GM21447 (cell line): Measurements from ENCODE around the gene SRGAP3.

ENCODE experiments used
- ATAC-seq: cut with Tn5 transposase; IDR thresholded peaks from one replicate; pipeline ENCODE4 v1.9.1; 2021; ENCODE audit not compliant: unreplicated experiment

Gene SRGAP3

DNA sequence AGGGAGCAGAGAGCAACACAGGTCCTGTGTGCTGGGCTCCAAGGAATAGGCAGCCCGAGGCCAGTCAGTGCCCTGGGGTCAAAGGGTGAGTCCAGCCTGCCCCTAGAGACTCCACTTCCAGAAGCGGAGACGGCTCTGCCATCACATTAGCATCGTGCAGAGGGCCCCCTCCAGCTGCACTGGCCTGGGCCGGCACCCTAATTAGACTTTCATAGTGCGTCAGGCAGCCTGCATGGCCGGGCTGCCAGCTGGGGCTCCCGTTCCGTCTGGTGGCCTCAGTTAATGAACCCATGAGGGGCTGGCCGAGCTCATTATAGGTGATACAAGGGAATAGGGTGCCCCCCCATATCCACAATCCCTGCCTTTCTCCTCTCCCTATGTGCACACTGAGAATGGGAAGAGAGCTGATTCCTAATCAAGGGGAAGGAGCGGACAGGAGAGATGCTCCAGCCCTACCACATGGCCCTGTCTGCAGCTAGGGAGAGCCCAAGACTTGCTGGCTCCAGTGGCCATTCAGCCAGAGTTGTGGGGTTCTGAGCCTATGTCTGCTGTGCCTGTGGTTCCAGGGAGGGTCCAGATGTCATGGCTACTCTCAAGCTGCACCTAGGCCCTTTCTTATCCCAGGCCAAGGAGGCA is 128.0 kb downstream of the SRGAP3 start:
- no peak for ATAC-seq

- ATAC-seq: no peak
Measured at GRCh38 chr3:9119331-9119730, 130.1 kb downstream of the SRGAP3 start.

GRCh38 chr3:9118222-9118621 is 131.2 kb downstream of the SRGAP3 start:
- ATAC-seq: no peak

DNA sequence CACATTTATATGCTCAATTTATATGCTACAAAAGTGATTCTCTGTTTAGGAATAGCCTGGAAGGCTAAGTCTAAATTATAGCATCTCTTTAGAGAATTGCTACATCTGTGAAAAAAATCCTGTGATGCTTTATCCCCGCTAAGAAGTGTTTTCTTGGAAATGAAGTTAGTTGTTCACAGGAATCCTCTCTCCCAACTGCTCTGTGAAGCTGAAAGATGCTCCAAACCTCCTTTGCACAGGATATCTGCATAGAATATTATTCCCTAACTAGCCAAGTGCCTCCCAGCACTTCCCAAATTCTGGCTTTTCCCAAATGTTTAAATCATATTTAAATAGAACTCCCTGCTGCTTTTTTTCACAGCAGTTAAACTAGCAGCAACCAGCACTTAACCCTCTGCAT is 132.2 kb downstream of the SRGAP3 start:
- no peak for ATAC-seq

DNA sequence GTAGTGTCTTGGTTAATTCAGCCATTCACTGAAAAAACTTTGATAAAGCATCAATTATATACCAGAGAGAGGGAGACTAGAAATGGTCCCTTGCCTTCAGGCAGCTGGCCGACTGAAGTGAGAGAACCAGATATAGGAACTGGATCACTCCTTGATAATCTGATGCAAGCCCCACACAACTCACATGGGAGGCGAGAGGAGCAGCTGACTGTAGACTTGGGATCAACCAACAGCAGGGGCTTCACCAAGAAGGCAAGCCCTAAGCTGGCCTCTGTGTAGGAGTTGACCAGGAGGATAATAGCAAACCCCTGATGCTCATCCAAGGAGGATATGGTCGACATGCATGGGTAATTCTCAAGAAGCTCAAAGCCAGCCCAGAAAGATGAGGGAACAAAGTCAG is 133.1 kb downstream of the SRGAP3 start:
- no peak for ATAC-seq

DNA sequence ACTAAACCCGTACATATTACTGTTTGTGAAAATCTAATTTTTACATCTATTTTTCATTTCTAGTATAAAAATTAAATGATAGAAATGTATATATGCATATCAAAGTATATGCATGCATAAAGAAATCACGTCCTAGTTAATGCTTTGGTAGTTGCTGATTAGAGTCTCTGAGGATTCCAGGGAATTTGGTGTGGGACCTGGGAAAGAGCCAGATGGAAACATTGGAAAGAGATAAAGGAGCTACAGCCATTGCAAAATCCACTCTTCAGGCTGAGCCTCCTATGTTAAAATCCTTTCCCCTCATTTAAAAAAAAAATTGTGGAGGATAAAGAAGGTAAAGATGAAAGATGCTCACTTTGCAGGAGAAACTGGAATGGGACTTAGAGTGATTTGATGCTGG is 134.1 kb downstream of the SRGAP3 start:
- no peak for ATAC-seq

- ATAC-seq: no peak
Measured at GRCh38 chr3:9113040-9113439, 136.4 kb downstream of the SRGAP3 start.

GRCh38 chr3:9111866-9112265 is 137.6 kb downstream of the SRGAP3 start:
- no peak for ATAC-seq

DNA sequence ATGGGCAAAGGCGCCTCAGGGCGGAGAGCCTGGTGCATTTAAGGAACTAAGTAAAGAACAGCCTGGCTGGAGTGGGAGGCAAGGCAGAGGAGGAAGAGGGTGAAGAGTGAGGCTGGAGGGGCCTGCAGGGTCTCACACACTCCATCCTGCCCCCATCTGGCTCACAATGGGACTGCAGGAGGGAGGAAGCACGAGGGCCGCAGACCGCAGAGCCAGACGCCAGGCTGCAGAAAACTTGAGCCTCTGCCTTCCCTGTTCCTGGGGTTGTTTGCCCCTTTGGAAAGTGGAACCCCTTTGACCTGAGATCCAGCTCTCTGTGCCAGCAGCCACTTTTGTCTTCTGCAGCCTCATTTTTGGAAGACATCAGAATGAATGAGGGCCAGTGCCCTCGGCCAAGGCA is 138.0 kb downstream of the SRGAP3 start:
- no peak for ATAC-seq

- ATAC-seq: no peak
Measured at GRCh38 chr3:9110802-9111201, 138.6 kb downstream of the SRGAP3 start.

GRCh38 chr3:9110316-9110715 is 139.1 kb downstream of the SRGAP3 start:
- ATAC-seq: no peak

DNA sequence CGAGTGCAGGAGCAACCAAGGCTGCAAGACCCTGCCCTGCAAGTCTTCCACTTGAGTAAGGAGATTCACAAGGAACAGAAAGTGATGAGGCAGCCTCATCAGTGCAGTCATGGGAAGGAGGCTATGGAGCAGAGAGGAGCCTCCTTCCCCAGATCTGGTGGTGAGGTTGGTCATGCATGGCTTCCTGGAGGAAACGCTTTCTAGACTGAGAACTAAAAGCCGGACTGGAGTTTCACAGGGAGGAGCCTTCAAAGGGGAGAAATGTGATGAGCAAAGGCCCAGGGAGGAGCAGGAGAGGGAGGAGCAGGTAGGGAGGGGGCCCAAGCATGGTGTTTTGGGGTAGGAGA is 139.9 kb downstream of the SRGAP3 start:
- no peak for ATAC-seq

DNA sequence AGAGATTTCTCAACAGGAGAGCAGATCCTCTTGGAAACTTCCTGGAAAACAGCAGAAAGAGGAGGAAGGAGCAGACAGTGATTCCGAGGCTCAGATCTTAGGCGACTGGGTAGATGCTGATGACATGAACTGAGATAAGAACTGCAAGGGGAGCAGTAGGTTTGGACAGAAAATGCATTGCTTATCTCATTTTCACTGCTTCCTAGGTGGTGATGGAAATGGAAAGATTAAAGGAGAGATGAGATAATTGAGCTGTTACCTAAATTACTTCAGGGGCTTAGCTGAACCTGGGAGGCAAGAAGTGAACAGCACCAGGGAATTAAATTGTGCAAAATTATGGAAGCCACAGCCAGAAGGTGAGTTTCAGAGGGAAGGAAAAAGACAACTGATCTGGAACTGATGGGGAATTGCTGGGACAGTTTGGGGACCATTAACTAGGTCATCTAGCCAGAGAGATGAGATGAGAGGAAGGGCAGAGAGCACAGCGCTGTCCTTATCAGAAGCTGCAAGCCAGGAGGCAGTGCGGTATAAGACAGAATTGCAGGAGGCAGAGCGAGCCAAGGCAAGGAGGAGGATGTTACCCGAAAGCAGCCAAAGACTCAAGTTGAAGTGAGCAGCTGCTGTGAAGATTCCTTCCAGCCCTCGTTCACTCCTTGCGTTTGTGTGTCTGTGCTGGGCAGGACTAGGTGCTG is 140.4 kb downstream of the SRGAP3 start:
- ATAC-seq: no peak

GRCh38 chr3:9107738-9108137 is 141.7 kb downstream of the SRGAP3 start:
- ATAC-seq: no peak

- ATAC-seq: no peak
Measured at GRCh38 chr3:9105421-9105820, 144.0 kb downstream of the SRGAP3 start.

DNA sequence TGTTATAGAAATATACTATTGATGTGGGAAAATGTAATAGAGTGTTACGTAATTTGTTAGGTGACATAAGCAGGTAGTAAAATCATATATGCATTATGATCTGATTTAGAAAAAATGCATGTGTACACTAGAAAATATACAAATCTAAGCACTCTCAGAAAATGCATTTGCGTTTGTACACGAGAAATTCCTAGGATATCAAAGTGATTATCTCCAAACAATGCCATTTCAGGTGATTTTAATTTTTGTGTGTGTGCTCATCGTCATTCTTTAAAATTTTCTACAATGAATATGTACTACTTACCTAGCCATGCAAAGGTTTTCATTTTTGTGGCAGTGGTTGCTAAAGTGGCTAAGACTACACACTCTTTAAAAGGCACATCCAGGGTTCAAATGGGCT is 145.3 kb downstream of the SRGAP3 start:
- no peak for ATAC-seq

DNA sequence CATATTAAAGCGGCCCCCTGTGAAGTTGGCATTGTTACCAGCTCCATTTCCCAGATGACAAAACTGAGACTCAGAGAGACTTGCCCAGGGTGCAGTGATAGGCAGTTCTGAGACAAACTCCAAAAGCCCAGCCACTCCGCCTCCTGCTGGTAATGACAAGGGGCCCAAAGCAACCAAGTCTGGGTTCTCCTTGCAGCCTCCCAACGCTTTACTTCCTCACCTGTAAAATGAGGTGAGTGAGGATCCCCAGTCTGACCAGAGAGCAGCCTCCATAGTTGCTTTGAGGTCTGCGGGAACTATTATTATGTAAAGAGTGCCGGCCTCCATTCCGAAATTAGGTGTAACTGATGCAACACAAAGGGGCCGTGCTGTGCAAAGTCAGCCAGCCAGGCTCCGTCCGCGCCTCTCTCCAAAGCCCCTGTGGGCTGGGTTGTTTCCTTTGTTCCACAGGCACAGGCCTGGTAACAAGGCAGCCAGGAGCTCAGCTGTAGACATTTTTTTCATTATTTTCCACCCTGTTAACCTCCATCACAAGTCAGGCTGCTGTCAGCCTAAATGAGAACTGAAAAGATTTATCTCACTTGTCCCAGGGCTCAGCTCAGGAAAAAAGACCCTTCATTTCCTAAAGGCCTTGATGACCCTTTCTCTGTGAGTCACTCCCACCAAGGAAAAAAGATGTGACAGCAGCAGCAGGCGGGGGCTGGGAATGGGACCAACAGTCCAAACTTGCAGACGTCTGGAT is 147.0 kb downstream of the SRGAP3 start:
- no peak for ATAC-seq

DNA sequence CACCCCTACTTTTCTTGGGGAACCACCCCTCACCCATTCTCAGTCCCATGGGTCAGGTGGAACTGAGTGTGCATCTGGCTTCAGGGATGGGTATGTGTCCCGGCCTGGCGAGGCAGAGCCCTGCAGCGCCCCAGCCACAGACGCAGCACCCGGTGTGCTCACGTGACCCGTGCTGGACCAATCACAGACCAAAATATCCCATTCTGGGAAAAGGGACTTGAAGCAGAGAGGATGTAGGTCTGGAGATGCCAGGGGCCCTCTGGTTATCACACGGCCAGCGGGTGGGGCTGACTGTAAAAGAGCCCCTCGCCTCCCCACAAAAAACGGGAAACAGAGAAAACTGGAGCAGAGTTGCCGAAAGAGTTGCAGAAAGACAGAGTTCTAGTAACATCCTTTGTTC is 148.2 kb downstream of the SRGAP3 start:
- no peak for ATAC-seq

DNA sequence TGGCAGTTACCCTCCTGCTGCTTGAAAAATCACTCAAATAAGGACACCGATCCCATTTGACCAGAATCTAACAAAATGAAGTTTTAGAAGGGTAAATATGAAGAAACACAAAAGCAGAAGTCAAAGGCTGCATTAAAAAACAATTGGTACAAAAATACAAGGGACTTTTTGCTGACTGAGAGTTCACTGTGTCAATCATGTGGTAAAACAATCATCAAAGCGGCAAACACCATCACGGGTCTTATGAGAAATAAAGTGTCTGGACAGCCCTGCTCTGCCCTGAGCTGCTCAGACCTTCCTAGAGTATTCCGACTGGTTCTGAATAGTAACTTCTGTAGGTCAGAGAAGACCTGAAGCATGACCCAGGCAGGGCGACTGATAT is 148.9 kb downstream of the SRGAP3 start:
- ATAC-seq: no peak

GRCh38 chr3:9099702-9100512 is 149.5 kb downstream of the SRGAP3 start:
- ATAC-seq: no peak
